ENCODE results near the gene ZNF705A.

GRCh38 chr12:8143261-8143660, 13.6 kb upstream of the ZNF705A start:
- TF ChIP-seq POLR2A (IDR thresholded peaks at IDR 0.05; ENCODE audit: low read depth, low read length) (no peak), POLR2AphosphoS5 (IDR thresholded peaks at IDR 0.05; ENCODE audit: low read depth, low read length) (no peak), TAF1 (IDR thresholded peaks at IDR 0.05; ENCODE audit: borderline replicate concordance, low read depth, low read length) (no peak)

All from GM12892 (cell line).